Naive thymus-derived CD4-positive, alpha-beta T cell (primary cell): ENCODE data around the gene ZPBP2. TPM values are rescaled to one million over a fixed set of nuclear protein-coding genes. Genes with fewer than 3 reads are reported as not detected.
A peak's percentile ranks its signal among the peaks of the same experiment; 100 is the strongest.

Experiments
- ATAC-seq: fragments of 150-1000 bp; cut with Tn5 transposase; 2 replicates; pipeline ENCODE4 v1.10.0; 2021; ENCODE audit warnings: mild to moderate bottlenecking, moderate library complexity
- CTCF ChIA-PET: fragments of 350-600 bp; sonication (Branson Sonifier 250); formaldehyde crosslinking; loops from one replicate; lab custom pipeline; 2021; ENCODE audit warnings: antibody characterized with exemption; lab: Charles Lee
- POLR2A ChIA-PET: fragments of 350-600 bp; sonication (Branson Sonifier 250); formaldehyde crosslinking; loops from one replicate; lab custom pipeline; 2021; ENCODE audit warnings: antibody characterized with exemption, inconsistent platforms; lab: Charles Lee
- DNase-seq, 9 donors: peaks; one replicate each; pipeline versions ENCODE4 v3.0.0 to v3.0.0-alpha.2; 2020 to 2022; ENCODE audit warnings: mixed read lengths in 1 of 9
- H3K27ac ChIP-seq: one replicate; pipeline ENCODE4 v1.7.0; 2013; ENCODE audit warnings: mild to moderate bottlenecking, low read depth, low read length, moderate library complexity
- H3K27me3 ChIP-seq, 2 donors: one replicate each; pipeline ENCODE4 v1.7.0; 2013; ENCODE audit warnings: low read length in 2 of 2, mild to moderate bottlenecking in 2 of 2, moderate library complexity in 2 of 2; ENCODE audit not compliant: control insufficient read depth in 2 of 2, insufficient read depth in 2 of 2
- H3K36me3 ChIP-seq, 3 experiments: 1 replicate in 2 of 3; 2 replicates in 1 of 3; pipeline ENCODE4 v1.7.0; 2013; ENCODE audit warnings: low read length in 3 of 3, mild to moderate bottlenecking in 3 of 3, moderate library complexity in 1 of 3; ENCODE audit not compliant: insufficient read depth in 3 of 3, control insufficient read depth in 2 of 3
- H3K4me1 ChIP-seq, 2 donors: one replicate each; pipeline ENCODE4 v1.7.0; 2013; ENCODE audit warnings: low read length in 2 of 2, mild to moderate bottlenecking in 2 of 2, moderate library complexity in 1 of 2; ENCODE audit not compliant: control insufficient read depth in 2 of 2, insufficient read depth in 2 of 2
- H3K4me3 ChIP-seq: 2 replicates; pipeline ENCODE4 v1.7.0; 2013; ENCODE audit warnings: mild to moderate bottlenecking, low read length
- H3K9me3 ChIP-seq, 3 experiments: 1 replicate in 2 of 3; 2 replicates in 1 of 3; pipeline ENCODE4 v1.7.0; 2013; ENCODE audit warnings: low read length in 3 of 3; ENCODE audit not compliant: control insufficient read depth in 2 of 3
- H3K27ac Mint-ChIP-seq, 9 donors: one replicate each; pipeline ENCODE4 v1.8.0; 2020 to 2022; ENCODE audit warnings: mixed read lengths in 9 of 9, mild to moderate bottlenecking in 8 of 9, moderate library complexity in 5 of 9, inconsistent platforms in 2 of 9
- H3K27me3 Mint-ChIP-seq, 5 donors: one replicate each; pipeline ENCODE4 v1.8.0; 2021 to 2022; ENCODE audit warnings: mixed read lengths in 5 of 5, mild to moderate bottlenecking in 1 of 5
- H3K36me3 Mint-ChIP-seq, 5 donors: one replicate each; pipeline ENCODE4 v1.8.0; 2020 to 2022; ENCODE audit warnings: mixed read lengths in 5 of 5, mild to moderate bottlenecking in 3 of 5, inconsistent platforms in 1 of 5
- H3K4me1 Mint-ChIP-seq, 7 donors: one replicate each; pipeline ENCODE4 v1.8.0; 2020 to 2022; ENCODE audit warnings: mixed read lengths in 7 of 7, mild to moderate bottlenecking in 3 of 7, inconsistent platforms in 1 of 7
- H3K4me3 Mint-ChIP-seq, 10 donors: one replicate each; pipeline ENCODE4 v1.8.0; 2020 to 2022; ENCODE audit warnings: mild to moderate bottlenecking in 10 of 10, mixed read lengths in 10 of 10, moderate library complexity in 6 of 10, inconsistent platforms in 2 of 10
- H3K9me3 Mint-ChIP-seq, 11 donors: one replicate each; pipeline ENCODE4 v1.8.0; 2020 to 2022; ENCODE audit warnings: mixed read lengths in 11 of 11, mild to moderate bottlenecking in 4 of 11, inconsistent platforms in 1 of 11, moderate library complexity in 1 of 11
- intact Hi-C, 2 donors: fragments of 100-400 bp; cut with micrococcal nuclease; formaldehyde crosslinking; loops; one replicate each; pipeline ENCODE4 v1.15.1; 2023
- polyA plus RNA-seq, 2 donors: library from polyadenylated mRNA; unstranded; fragments of 300-500 nt; fragmentation: Illumina TruSeq; gene quantifications; one replicate each; pipeline ENCODE4 v1.2.3, GENCODE V29; 2021
- total RNA-seq, 6 experiments: library from RNA in 5 of 6; stranded (reverse) in 5 of 6; gene quantifications; 1 replicate in 5 of 6; 2 replicates in 1 of 6; pipeline ENCODE4 v1.2.3 and lab custom pipeline; 2021 to 2026

The ZPBP2 gene
- total and polyA plus RNA-seq, 7 experiments from 2014 or later = 0.11 to 0.84 (median 0.34) TPM; not detected in 3

DNA sequence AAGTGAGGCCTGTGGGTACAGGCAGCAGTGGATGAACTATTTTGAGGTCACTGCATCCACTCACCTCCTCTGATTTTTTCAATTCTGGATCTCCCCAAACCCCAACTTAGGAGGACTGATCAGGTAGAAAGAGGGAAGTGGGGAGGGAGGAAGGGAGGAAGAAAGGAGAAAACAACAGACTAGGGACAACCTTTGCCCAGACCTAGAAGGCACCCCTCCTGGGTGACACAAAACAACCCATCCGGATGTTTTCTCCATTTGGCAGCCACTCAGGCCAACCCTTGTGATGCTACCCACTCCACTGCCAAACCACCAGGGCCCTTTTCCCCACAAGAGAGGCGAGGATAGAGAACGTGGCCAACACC, 56.7 kb downstream of the ZPBP2 start:
- ATAC-seq = no peak
- POLR2A ChIA-PET = no interaction called here
- H3K27me3 ChIP-seq = no peaks in the 10 kb centered on the region
- Mint-ChIP-seq H3K4me3 (peak overlapping the region; percentile 90 to 98 (median 92)), H3K36me3 (peaks cover 11 to 53% (median 25%) of the 10 kb centered on the region in 5 donors), H3K4me1 (peaks cover 24 to 82% (median 71%) of the 10 kb centered on the region in 7 donors), H3K9me3 (no peaks in the 10 kb centered on the region), H3K27me3 (no peaks in the 10 kb centered on the region), H3K27ac (peak overlapping the region; percentile 84 to 97 (median 93))
- peaks cover 67 to 75% of the 10 kb centered on the region in 2 donors for H3K4me1 ChIP-seq
- peak overlapping the region; percentile 87 for H3K27ac ChIP-seq
- CTCF ChIA-PET = interaction anchor here (0.6 to 0.7 kb wide), 2 partner anchors 44 to 59 kb away, joined by 3 to 4 read pairs; no protein-coding TSS in a partner anchor
- H3K36me3 ChIP-seq = peaks cover 15 to 57% (median 16%) of the 10 kb centered on the region in 3 experiments
- intact Hi-C loops = loop anchor here in 1 of 2 donors (5.0 kb wide), 2 partner anchors 147 to 287 kb away; partner anchors contain the start of gene STARD3
- H3K4me3 ChIP-seq = peak overlapping the region; percentile 82
- no peak for DNase-seq
- H3K9me3 ChIP-seq = no peaks in the 10 kb centered on the region

DNA sequence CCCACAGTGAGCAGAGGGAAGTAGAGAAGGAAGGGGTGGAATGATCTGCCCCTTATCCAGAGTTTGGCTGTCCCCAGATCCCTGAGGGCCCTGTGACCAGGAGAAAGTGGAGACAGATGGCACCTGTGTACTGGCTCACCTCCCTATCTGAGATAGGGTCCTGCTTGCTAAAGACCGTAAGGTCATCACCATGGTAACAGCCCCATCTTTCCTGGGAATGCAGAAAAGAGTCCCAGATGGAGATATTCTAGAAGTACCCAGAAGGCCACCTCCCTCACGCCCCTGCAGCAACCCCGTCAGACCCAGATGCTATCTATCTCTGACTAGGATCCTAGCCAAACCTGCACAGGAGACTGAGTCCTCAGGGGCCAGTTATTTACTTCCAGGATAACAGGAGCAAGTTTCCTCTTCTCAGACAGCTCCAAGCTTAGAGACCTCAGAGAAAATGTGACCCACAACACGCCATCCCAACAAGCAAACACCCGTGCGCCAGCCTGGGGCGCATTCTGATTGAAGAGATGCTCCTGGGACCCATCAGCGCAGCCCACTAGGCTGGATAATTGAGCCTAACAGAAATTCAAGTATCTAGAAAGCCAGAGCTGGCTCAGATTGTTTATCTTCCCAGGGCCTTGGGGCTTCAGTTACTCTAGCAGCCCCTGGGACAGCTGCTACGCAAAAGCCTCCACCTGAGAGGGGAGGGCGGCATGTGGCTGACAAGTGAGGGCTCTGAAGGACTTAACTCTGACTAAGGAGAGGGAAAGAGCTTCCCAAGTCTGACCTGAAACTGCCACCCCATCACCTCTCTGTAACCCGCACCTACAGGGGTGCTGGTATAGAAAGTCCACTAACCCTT, 57.5 kb downstream of the ZPBP2 start:
- Histone ChIP-seq H3K4me3 (peak overlapping the region; percentile 82), H3K27me3 (no peaks in the 10 kb centered on the region), H3K36me3 (peaks cover 12 to 49% (median 15%) of the 10 kb centered on the region in 3 experiments), H3K27ac (peak overlapping the region; percentile 87), H3K4me1 (peaks cover 61 to 68% of the 10 kb centered on the region in 2 donors), H3K9me3 (no peaks in the 10 kb centered on the region)
- intact Hi-C loops = loop anchor here (1.0 to 5.0 kb wide), 12 partner anchors 8 to 464 kb away; partner anchors contain the start of genes STARD3 (in 2 of the 2), CDK12 (in 1 of the 2) and IKZF3 (in 1 of the 2)
- peak overlapping the region; percentile 90 to 98 (median 92) for H3K4me3 Mint-ChIP-seq
- ATAC-seq = no peak
- peak overlapping the region; percentile 85 to 97 (median 93) for H3K27ac Mint-ChIP-seq
- ChIA-PET CTCF (no interaction called here), POLR2A (interaction anchor here (0.6 to 2.5 kb wide), 18 partner anchors 8 to 439 kb away, joined by 3 to 14 read pairs (median 4); partner anchors contain the start of gene PSMD3)
- peak in 1 of 9 donors; percentile 10 for DNase-seq
- peaks cover 20 to 77% (median 64%) of the 10 kb centered on the region in 7 donors for H3K4me1 Mint-ChIP-seq
- no peaks in the 10 kb centered on the region for H3K9me3 Mint-ChIP-seq
- H3K36me3 Mint-ChIP-seq = peaks cover 8 to 47% (median 21%) of the 10 kb centered on the region in 5 donors
- no peaks in the 10 kb centered on the region for H3K27me3 Mint-ChIP-seq

DNA sequence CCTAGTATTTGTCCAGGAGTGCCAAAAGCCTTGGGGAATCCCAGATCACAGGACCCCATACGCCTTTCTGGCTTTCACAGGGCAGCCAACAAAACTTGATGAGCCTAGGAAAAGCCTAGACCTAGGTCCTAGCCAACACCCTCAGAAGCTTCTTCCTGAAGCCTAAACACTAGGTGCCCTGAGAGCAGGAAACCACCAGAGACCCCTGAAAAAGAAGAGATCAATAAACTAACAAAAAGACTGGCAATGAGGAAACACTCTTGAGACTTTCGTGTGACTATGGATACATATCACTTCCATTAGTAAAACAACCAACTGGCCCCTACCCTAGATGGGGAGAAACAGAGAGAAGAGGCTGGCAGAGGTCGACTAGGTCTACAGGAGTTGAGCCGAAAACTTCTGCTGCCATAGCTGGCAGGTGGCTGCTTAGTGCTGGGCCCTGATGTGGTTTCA, 58.2 kb downstream of the ZPBP2 start:
- CTCF ChIA-PET = interaction anchor here (0.6 to 1.6 kb wide), 5 partner anchors 15 to 107 kb away, joined by 3 to 7 read pairs (median 3); partner anchors contain the start of gene PSMD3
- Histone ChIP-seq H3K9me3 (no peaks in the 10 kb centered on the region), H3K36me3 (peaks cover 9 to 44% (median 15%) of the 10 kb centered on the region in 3 experiments), H3K27ac (peak overlapping the region; percentile 87), H3K4me1 (peaks cover 55 to 62% of the 10 kb centered on the region in 2 donors), H3K4me3 (peak overlapping the region; percentile 82), H3K27me3 (no peaks in the 10 kb centered on the region)
- DNase-seq (no peak), ATAC-seq (peak; percentile 71)
- POLR2A ChIA-PET = interaction anchor here (0.6 to 2.5 kb wide), 27 partner anchors 8 to 1051 kb away, joined by 3 to 14 read pairs (median 3); partner anchors contain the start of genes MIEN1 and PSMD3
- peak overlapping the region; percentile 90 to 98 (median 92) for H3K4me3 Mint-ChIP-seq
- H3K9me3 Mint-ChIP-seq = no peaks in the 10 kb centered on the region
- H3K4me1 Mint-ChIP-seq = peaks cover 20 to 70% (median 58%) of the 10 kb centered on the region in 7 donors
- H3K36me3 Mint-ChIP-seq = peaks cover 8 to 42% (median 21%) of the 10 kb centered on the region in 5 donors
- H3K27ac Mint-ChIP-seq = peak overlapping the region; percentile 85 to 97 (median 93)
- intact Hi-C loops = loop anchor here (1.0 to 5.0 kb wide), 12 partner anchors 9 to 465 kb away; partner anchors contain the start of genes STARD3 (in 2 of the 2), CDK12 (in 1 of the 2) and IKZF3 (in 1 of the 2)
- H3K27me3 Mint-ChIP-seq = no peaks in the 10 kb centered on the region

DNA sequence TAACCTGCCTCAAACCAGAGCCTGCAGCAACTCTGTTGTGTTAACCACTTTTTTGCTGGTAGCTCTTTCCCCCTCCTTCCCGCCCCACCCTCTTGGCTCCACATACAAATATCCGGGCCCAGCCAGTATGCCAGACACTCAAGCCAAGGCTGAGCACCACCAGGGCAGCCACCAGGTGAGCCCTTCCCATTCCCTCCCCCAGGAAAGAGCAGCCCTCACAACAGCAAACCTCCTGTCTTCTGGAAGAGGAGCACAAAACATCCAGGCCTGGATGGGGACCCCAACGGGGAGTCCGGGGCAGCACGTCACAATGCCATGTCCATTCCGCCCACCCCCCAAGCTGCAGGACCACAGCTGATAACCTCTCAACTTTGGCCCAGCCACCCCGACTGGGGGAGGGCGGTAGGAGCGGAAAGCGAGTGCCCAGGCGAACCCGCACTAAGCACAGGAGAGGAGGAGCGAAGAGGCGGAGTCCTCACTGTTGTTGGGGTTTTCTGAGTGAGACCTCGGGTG, 58.6 kb downstream of the ZPBP2 start:
- Mint-ChIP-seq H3K27me3 (no peaks in the 10 kb centered on the region), H3K36me3 (peaks cover 8 to 37% (median 16%) of the 10 kb centered on the region in 5 donors), H3K27ac (peak overlapping the region; percentile 85 to 97 (median 93)), H3K4me3 (peak overlapping the region; percentile 90 to 98 (median 92)), H3K4me1 (peaks cover 20 to 65% (median 53%) of the 10 kb centered on the region in 7 donors), H3K9me3 (no peaks in the 10 kb centered on the region)
- peak overlapping the region; percentile 87 for H3K27ac ChIP-seq
- H3K9me3 ChIP-seq = no peaks in the 10 kb centered on the region
- H3K27me3 ChIP-seq = no peaks in the 10 kb centered on the region
- ChIA-PET CTCF (interaction anchor here (0.6 to 1.6 kb wide), 6 partner anchors 16 to 107 kb away, joined by 3 to 7 read pairs (median 3); partner anchors contain the start of gene PSMD3), POLR2A (interaction anchor here (0.6 to 2.5 kb wide), 29 partner anchors 9 to 1051 kb away, joined by 3 to 14 read pairs (median 3); partner anchors contain the start of genes MIEN1 and PSMD3)
- peaks cover 5 to 39% (median 15%) of the 10 kb centered on the region in 3 experiments for H3K36me3 ChIP-seq
- DNase-seq (peak; percentile 26 to 82 (median 73)), ATAC-seq (peak; percentile 68)
- peak overlapping the region; percentile 82 for H3K4me3 ChIP-seq
- peaks cover 54 to 57% of the 10 kb centered on the region in 2 donors for H3K4me1 ChIP-seq
- intact Hi-C loops = loop anchor here (1.0 to 5.0 kb wide), 19 partner anchors 9 to 465 kb away; partner anchors contain the start of genes PSMD3 (in 2 of the 2), STARD3 (in 2 of the 2), CDK12 (in 1 of the 2) and IKZF3 (in 1 of the 2)

Other genes with a start within 250 kb of the ZPBP2 start
- not detected for gene PPP1R1B, start 241.2 kb upstream of the ZPBP2 start, total RNA-seq
- gene PPP1R1B, start 241.2 kb upstream of the ZPBP2 start, polyA plus RNA-seq = not detected
- gene STARD3, start 231.1 kb upstream of the ZPBP2 start, total RNA-seq = 100 to 1,000 TPM in 2 of 5 experiments, 10 to 100 TPM in 3; 69.8 to 143 (median 99.3) TPM
- gene STARD3, start 231.1 kb upstream of the ZPBP2 start, polyA plus RNA-seq = 10 to 100 TPM; 46.7 to 56.9 TPM
- 10 to 100 TPM in 1 of 5 experiments, 1 to 10 TPM in 4; 1.7 to 10.5 (median 4.6) TPM for gene TCAP, start 202.9 kb upstream of the ZPBP2 start, total RNA-seq
- under 1 TPM in 1 of 2 donors, not detected in 1; 0.12 TPM for gene TCAP, start 202.9 kb upstream of the ZPBP2 start, polyA plus RNA-seq
- under 1 TPM in 4 of 5 experiments, not detected in 1; 0.42 to 0.89 (median 0.50) TPM for gene PNMT, start 199.7 kb upstream of the ZPBP2 start, total RNA-seq
- gene PNMT, start 199.7 kb upstream of the ZPBP2 start, polyA plus RNA-seq = under 1 TPM; 0.36 to 0.48 TPM
- 10 to 100 TPM; 26.3 to 39.9 (median 35.1) TPM for gene PGAP3, start 180.1 kb upstream of the ZPBP2 start, total RNA-seq
- gene PGAP3, start 180.1 kb upstream of the ZPBP2 start, polyA plus RNA-seq = 10 to 100 TPM; 13.3 to 20.7 TPM
- gene ERBB2, start 168.1 kb upstream of the ZPBP2 start, total RNA-seq = 10 to 100 TPM in 1 of 5 experiments, 1 to 10 TPM in 4; 3.6 to 10.5 (median 6.6) TPM
- gene ERBB2, start 168.1 kb upstream of the ZPBP2 start, polyA plus RNA-seq = 1 to 10 TPM in 1 of 2 donors, under 1 TPM in 1; 0.39 to 2.4 TPM
- gene MIEN1, start 137.7 kb upstream of the ZPBP2 start, total RNA-seq = 10 to 100 TPM; 28.7 to 40.1 (median 32.3) TPM
- gene MIEN1, start 137.7 kb upstream of the ZPBP2 start, polyA plus RNA-seq = 10 to 100 TPM; 73.5 to 74.3 TPM
- gene GRB7, start 130.3 kb upstream of the ZPBP2 start, total RNA-seq = under 1 TPM in 1 of 5 experiments, not detected in 4; 0.99 TPM
- not detected for gene GRB7, start 130.3 kb upstream of the ZPBP2 start, polyA plus RNA-seq
- 10 to 100 TPM; 26.1 to 77.8 (median 61.1) TPM for gene IKZF3, start 3.9 kb upstream of the ZPBP2 start, total RNA-seq
- 10 to 100 TPM in 1 of 2 donors, 1 to 10 TPM in 1; 9.7 to 31.4 TPM for gene IKZF3, start 3.9 kb upstream of the ZPBP2 start, polyA plus RNA-seq
- gene GSDMB, start 50.4 kb downstream of the ZPBP2 start, total RNA-seq = 10 to 100 TPM; 25.6 to 92.4 (median 53.8) TPM
- 1 to 10 TPM; 1.7 to 2.1 TPM for gene GSDMB, start 50.4 kb downstream of the ZPBP2 start, polyA plus RNA-seq
- 100 to 1,000 TPM in 3 of 5 experiments, 10 to 100 TPM in 2; 77.6 to 205 (median 110) TPM for gene ORMDL3, start 59.4 kb downstream of the ZPBP2 start, total RNA-seq
- gene ORMDL3, start 59.4 kb downstream of the ZPBP2 start, polyA plus RNA-seq = 100 to 1,000 TPM; 167 to 197 TPM
- under 1 TPM in 1 of 5 experiments, not detected in 4; 0.27 TPM for gene LRRC3C, start 59.5 kb downstream of the ZPBP2 start, total RNA-seq
- gene LRRC3C, start 59.5 kb downstream of the ZPBP2 start, polyA plus RNA-seq = not detected
- 1 to 10 TPM in 1 of 5 experiments, under 1 TPM in 2, not detected in 2; 0.22 to 2.4 (median 0.75) TPM for gene GSDMA, start 94.8 kb downstream of the ZPBP2 start, total RNA-seq
- under 1 TPM; 0.61 to 0.69 TPM for gene GSDMA, start 94.8 kb downstream of the ZPBP2 start, polyA plus RNA-seq
- 100 to 1,000 TPM in 1 of 5 experiments, 10 to 100 TPM in 4; 55.7 to 111 (median 68.9) TPM for gene PSMD3, start 112.6 kb downstream of the ZPBP2 start, total RNA-seq
- gene PSMD3, start 112.6 kb downstream of the ZPBP2 start, polyA plus RNA-seq = 10 to 100 TPM; 44.6 to 53.1 TPM
- gene CSF3, start 147.2 kb downstream of the ZPBP2 start, total RNA-seq = not detected
- not detected for gene CSF3, start 147.2 kb downstream of the ZPBP2 start, polyA plus RNA-seq
- gene MED24, start 186.2 kb downstream of the ZPBP2 start, total RNA-seq = 100 to 1,000 TPM in 1 of 5 experiments, 10 to 100 TPM in 4; 82.9 to 103 (median 91.4) TPM
- gene MED24, start 186.2 kb downstream of the ZPBP2 start, polyA plus RNA-seq = 10 to 100 TPM; 46.7 to 62.7 TPM
- 10 to 100 TPM in 4 of 5 experiments, 1 to 10 TPM in 1; 3.2 to 55.9 (median 48.4) TPM for gene THRA, start 194.8 kb downstream of the ZPBP2 start, total RNA-seq
- gene THRA, start 194.8 kb downstream of the ZPBP2 start, polyA plus RNA-seq = 10 to 100 TPM; 17.7 to 26.2 TPM
- gene NR1D1, start 232.4 kb downstream of the ZPBP2 start, total RNA-seq = 10 to 100 TPM in 4 of 5 experiments, 1 to 10 TPM in 1; 3.6 to 34.2 (median 17.3) TPM
- 10 to 100 TPM in 1 of 2 donors, 1 to 10 TPM in 1; 4.7 to 11.2 TPM for gene NR1D1, start 232.4 kb downstream of the ZPBP2 start, polyA plus RNA-seq